Non-pigmented ciliary epithelial cell (primary cell): ENCODE data around the gene SORCS2.
"Not testable (repeated sequence)": the region's sequence is repeated elsewhere in the genome, so short reads cannot be mapped to it uniquely, and the experiment has no call there.

Source experiments
- DNase-seq: peaks from one replicate; pipeline ENCODE4 v3.0.0-alpha.2; 2010; ENCODE audit warnings: low read depth

SORCS2 gene

GRCh38 chr4:7587433-7588405, 395.4 kb downstream of the SORCS2 start:
- DNase-seq, result no peak

GRCh38 chr4:7590189-7590588, 397.9 kb downstream of the SORCS2 start:
- no peak for DNase-seq

GRCh38 chr4:7590899-7591298, 398.6 kb downstream of the SORCS2 start:
- DNase-seq, result no peak

GRCh38 chr4:7591409-7592053, 399.2 kb downstream of the SORCS2 start:
- DNase-seq, result no peak

- DNase-seq, result no peak
Observed at GRCh38 chr4:7593646-7594412, 401.5 kb downstream of the SORCS2 start.

- no peak for DNase-seq
Observed at GRCh38 chr4:7595934-7596461, 403.7 kb downstream of the SORCS2 start.

- no peak for DNase-seq
Observed at GRCh38 chr4:7596918-7597606, 404.7 kb downstream of the SORCS2 start.

- DNase-seq, result no peak
Observed at GRCh38 chr4:7598939-7599790, 406.8 kb downstream of the SORCS2 start.

- no peak for DNase-seq
Observed at GRCh38 chr4:7600247-7600646, 407.9 kb downstream of the SORCS2 start.

- not testable (repeated sequence) for DNase-seq
Observed at GRCh38 chr4:7602166-7602565, 409.8 kb downstream of the SORCS2 start.

- no peak for DNase-seq
Observed at GRCh38 chr4:7607156-7607910, 415.0 kb downstream of the SORCS2 start.

- DNase-seq, result no peak
Observed at GRCh38 chr4:7608046-7608445, 415.7 kb downstream of the SORCS2 start.

GRCh38 chr4:7609316-7609715, 417.0 kb downstream of the SORCS2 start:
- DNase-seq, result no peak

- DNase-seq, result no peak
Observed at GRCh38 chr4:7610022-7610670, 417.8 kb downstream of the SORCS2 start.

GRCh38 chr4:7610841-7611240, 418.5 kb downstream of the SORCS2 start:
- no peak for DNase-seq

- DNase-seq, result no peak
Observed at GRCh38 chr4:7612311-7612897, 420.1 kb downstream of the SORCS2 start.

GRCh38 chr4:7614350-7614949, 422.1 kb downstream of the SORCS2 start:
- no peak for DNase-seq

- no peak for DNase-seq
Observed at GRCh38 chr4:7616193-7616592, 423.9 kb downstream of the SORCS2 start.

- no peak for DNase-seq
Observed at GRCh38 chr4:7618361-7618760, 426.0 kb downstream of the SORCS2 start.
